WTC11 (cell line): ENCODE data around the gene CADM1. TPM values are rescaled to one million over a fixed set of nuclear protein-coding genes. Genes with fewer than 3 reads are reported as not detected.

Experiments
- ATAC-seq: fragments of 200-7000 bp; cut with Tn5 transposase; 2 replicates; pipeline ENCODE4 v1.10.0; 2021; ENCODE audit warnings: mild to moderate bottlenecking, moderate library complexity
- CTCF ChIA-PET: fragments of 300-600 bp; sonication (Branson Sonifier 250); formaldehyde crosslinking; loops from one replicate; lab custom pipeline; 2021; ENCODE audit warnings: antibody characterized with exemption; lab: Charles Lee
- POLR2A ChIA-PET: fragments of 350-600 bp; sonication (Branson Sonifier 250); formaldehyde crosslinking; loops from one replicate; lab custom pipeline; 2021; ENCODE audit warnings: antibody characterized with exemption; lab: Charles Lee
- DNase-seq: peaks from one replicate; pipeline ENCODE4 v3.0.0; 2021; ENCODE audit warnings: low spot score
- H3K27ac Mint-ChIP-seq: 2 replicates; pipeline ENCODE4 v1.8.0; 2021; ENCODE audit warnings: mixed read lengths
- H3K27me3 Mint-ChIP-seq: 2 replicates; pipeline ENCODE4 v1.8.0; 2021; ENCODE audit warnings: low read depth, mild to moderate bottlenecking, moderate library complexity, mixed read lengths
- H3K36me3 Mint-ChIP-seq: 2 replicates; pipeline ENCODE4 v1.8.0; 2021; ENCODE audit warnings: mixed read lengths
- H3K4me1 Mint-ChIP-seq: 2 replicates; pipeline ENCODE4 v1.8.0; 2022; ENCODE audit warnings: mixed read lengths
- H3K4me3 Mint-ChIP-seq: 2 replicates; pipeline ENCODE4 v1.8.0; 2021; ENCODE audit warnings: mild to moderate bottlenecking, moderate library complexity, mixed read lengths
- H3K9me3 Mint-ChIP-seq: 2 replicates; pipeline ENCODE4 v1.8.0; 2021; ENCODE audit warnings: mixed read lengths
- ATF3 ChIP-seq: sonication (generic); formaldehyde crosslinking; conservative IDR thresholded peaks from 2 replicates; pipeline ENCODE4 v1.8.1; 2022; ENCODE audit warnings: mild to moderate bottlenecking, missing genetic modification reagents
- CBFB ChIP-seq: sonication (generic); formaldehyde crosslinking; IDR thresholded peaks from 2 replicates; pipeline ENCODE4 v1.8.1; 2022; ENCODE audit warnings: mild to moderate bottlenecking, low read depth, missing genetic modification reagents
- ERG ChIP-seq: fragments of 250-450 bp; sonication (Bioruptor Pico); IDR thresholded peaks from 2 replicates; pipeline ENCODE4 v1.8.0; 2021; ENCODE audit warnings: mild to moderate bottlenecking
- ESRRA ChIP-seq: sonication (generic); formaldehyde crosslinking; IDR thresholded peaks from 2 replicates; pipeline ENCODE4 v1.8.1; 2022; ENCODE audit warnings: mild to moderate bottlenecking, missing genetic modification reagents, borderline replicate concordance
- ETV6 ChIP-seq: sonication (generic); formaldehyde crosslinking; IDR thresholded peaks from 2 replicates; pipeline ENCODE4 v1.8.1; 2022; ENCODE audit warnings: mild to moderate bottlenecking, missing genetic modification reagents
- FOXP4 ChIP-seq: sonication (generic); formaldehyde crosslinking; IDR thresholded peaks from 2 replicates; pipeline ENCODE4 v1.8.0; 2022; ENCODE audit warnings: mild to moderate bottlenecking, missing genetic modification reagents
- GABPB1 ChIP-seq: sonication (generic); formaldehyde crosslinking; IDR thresholded peaks from 2 replicates; pipeline ENCODE4 v1.8.1; 2023; ENCODE audit warnings: mild to moderate bottlenecking, missing genetic modification reagents
- HMGXB4 ChIP-seq: sonication (generic); formaldehyde crosslinking; IDR thresholded peaks from 2 replicates; pipeline ENCODE4 v1.8.1; 2023; ENCODE audit warnings: mild to moderate bottlenecking, moderate library complexity, missing genetic modification reagents
- NFE2L1 ChIP-seq: sonication (generic); formaldehyde crosslinking; IDR thresholded peaks from 2 replicates; pipeline ENCODE4 v1.8.1; 2023; ENCODE audit warnings: missing genetic modification reagents
- NFYB ChIP-seq: sonication (generic); formaldehyde crosslinking; conservative IDR thresholded peaks from 2 replicates; pipeline ENCODE4 v1.8.0; 2022; ENCODE audit warnings: low read depth, missing genetic modification reagents
- NR1H2 ChIP-seq: sonication (generic); formaldehyde crosslinking; IDR thresholded peaks from 2 replicates; pipeline ENCODE4 v1.9.0; 2021; ENCODE audit warnings: mild to moderate bottlenecking, moderate library complexity, missing genetic modification reagents
- OVOL2 ChIP-seq: fragments of 250-450 bp; sonication (Bioruptor Pico); IDR thresholded peaks from 2 replicates; pipeline ENCODE4 v1.9.0; 2021; ENCODE audit warnings: mild to moderate bottlenecking, borderline replicate concordance
- RELA ChIP-seq: sonication (generic); formaldehyde crosslinking; IDR thresholded peaks from 2 replicates; pipeline ENCODE4 v1.8.1; 2022; ENCODE audit warnings: missing genetic modification reagents, mild to moderate bottlenecking, borderline replicate concordance
- RORB ChIP-seq: fragments of 250-450 bp; sonication (Bioruptor Pico); IDR thresholded peaks from 2 replicates; pipeline ENCODE4 v1.9.0; 2021; ENCODE audit warnings: mild to moderate bottlenecking
- SMAD3 ChIP-seq: sonication (generic); formaldehyde crosslinking; IDR thresholded peaks from 2 replicates; pipeline ENCODE4 v1.8.0; 2022; ENCODE audit warnings: missing genetic modification reagents, mild to moderate bottlenecking, borderline replicate concordance
- SMAD4 ChIP-seq: sonication (generic); formaldehyde crosslinking; IDR thresholded peaks from 2 replicates; pipeline ENCODE4 v1.8.0; 2022; ENCODE audit warnings: mild to moderate bottlenecking, missing genetic modification reagents
- TEAD4 ChIP-seq: sonication (generic); formaldehyde crosslinking; IDR thresholded peaks from 2 replicates; pipeline ENCODE4 v1.8.0; 2022; ENCODE audit warnings: mild to moderate bottlenecking, missing genetic modification reagents
- TP53 ChIP-seq: sonication (generic); formaldehyde crosslinking; IDR thresholded peaks from 2 replicates; pipeline ENCODE4 v1.8.1; 2023; ENCODE audit warnings: mild to moderate bottlenecking, missing genetic modification reagents
- USF2 ChIP-seq: sonication (generic); formaldehyde crosslinking; IDR thresholded peaks from 2 replicates; pipeline ENCODE4 v1.8.1; 2023; ENCODE audit warnings: mild to moderate bottlenecking, missing genetic modification reagents, moderate library complexity
- ZNF121 ChIP-seq: sonication (generic); formaldehyde crosslinking; IDR thresholded peaks from 2 replicates; pipeline ENCODE4 v1.8.0; 2023; ENCODE audit warnings: missing genetic modification reagents
- ZNF512 ChIP-seq: sonication (generic); formaldehyde crosslinking; IDR thresholded peaks from 2 replicates; pipeline ENCODE4 v1.8.1; 2022; ENCODE audit warnings: missing genetic modification reagents, borderline replicate concordance
- ZNF671 ChIP-seq: fragments of 250-450 bp; sonication (Bioruptor Pico); IDR thresholded peaks from 2 replicates; pipeline ENCODE4 v1.8.0; 2021; ENCODE audit warnings: mild to moderate bottlenecking
- total RNA-seq: library from RNA; stranded (reverse); gene quantifications from 3 replicates; pipeline ENCODE4 v1.2.3, GENCODE V29; 2021

CADM1 gene
- total RNA-seq, 1 experiment from 2014 or later, result 26.8 TPM

- no peak for TF ChIP-seq FOXP4
- no peak for TF ChIP-seq ESRRA (CRISPR knock-in tag)
- no peak for TF ChIP-seq ZNF121
- no peak for TF ChIP-seq HMGXB4 (CRISPR knock-in tag)
These were observed 370.6 kb downstream of the CADM1 start (continued) for GRCh38 chr11:115133475-115134209.

GRCh38 chr11:115132436-115133228, 371.6 kb downstream of the CADM1 start:
- ATAC-seq, result peak; percentile 55
- no peak overlapping the region for H3K4me3 Mint-ChIP-seq
- peaks cover 5% of the 10 kb centered on the region for H3K4me1 Mint-ChIP-seq
- no peak for TF ChIP-seq NFE2L1
- TF ChIP-seq SMAD3 (CRISPR knock-in tag), result no peak
- peak; percentile 99 for TF ChIP-seq ZNF121
- no peak for TF ChIP-seq CBFB
- peak; percentile 27 for DNase-seq
- no peaks in the 10 kb centered on the region for H3K36me3 Mint-ChIP-seq
- ChIA-PET POLR2A (no interaction called here), CTCF (interaction anchor here (1.2 kb wide), 1 partner anchor 358 kb away, joined by 3 read pairs; no protein-coding TSS in a partner anchor)
- H3K9me3 Mint-ChIP-seq, result peaks cover 5% of the 10 kb centered on the region; the same call in 1 of the 2 replicates
- H3K27me3 Mint-ChIP-seq, result no peaks in the 10 kb centered on the region; the same call in 1 of the 2 replicates
- H3K27ac Mint-ChIP-seq, result no peak overlapping the region

- POLR2A ChIA-PET, result no interaction called here
- no peaks in the 10 kb centered on the region for H3K36me3 Mint-ChIP-seq
- H3K27me3 Mint-ChIP-seq, result no peaks in the 10 kb centered on the region; the same call in none of the 2 replicates
- peaks cover 5% of the 10 kb centered on the region; the same call in 1 of the 2 replicates for H3K9me3 Mint-ChIP-seq
- ATAC-seq (no peak), DNase-seq (no peak)
- peaks cover 1% of the 10 kb centered on the region for H3K4me1 Mint-ChIP-seq
- H3K27ac Mint-ChIP-seq, result no peak overlapping the region
- no peak overlapping the region for H3K4me3 Mint-ChIP-seq
- CTCF ChIA-PET, result no interaction called here
- TF ChIP-seq RORB (CRISPR knock-in tag) (no peak), ZNF512 (no peak), NFE2L1 (no peak), ZNF121 (no peak), NFYB (CRISPR knock-in tag) (no peak), RELA (CRISPR knock-in tag) (no peak), SMAD4 (CRISPR knock-in tag) (no peak), TP53 (CRISPR knock-in tag) (no peak), ERG (CRISPR knock-in tag) (no peak), GABPB1 (no peak), ATF3 (CRISPR knock-in tag) (no peak), ETV6 (CRISPR knock-in tag) (no peak), USF2 (CRISPR knock-in tag) (no peak), NR1H2 (CRISPR knock-in tag) (no peak), ZNF671 (CRISPR knock-in tag) (no peak), OVOL2 (CRISPR knock-in tag) (no peak), TEAD4 (CRISPR knock-in tag) (no peak)
These were observed 374.5 kb downstream of the CADM1 start for GRCh38 chr11:115129473-115130289.
